Gastrocnemius medialis (tissue), 4 donors: Measurements from ENCODE around the gene ARHGAP22. TPM values are rescaled to one million over a fixed set of nuclear protein-coding genes. Genes with fewer than 3 reads are reported as not detected.

Source experiments
- ATAC-seq, 2 donors: fragments of 150-250 bp; one replicate each; pipeline ENCODE4 v1.9.1; 2016
- DNase-seq, 2 donors: peaks; one replicate each; pipeline ENCODE4 v3.0.0-alpha.2; 2019
- H3K27ac ChIP-seq, 4 donors: fragments of 200-600 bp; sonication (generic); 1 replicate in 1 of 4; 2 replicates in 3 of 4; pipeline ENCODE4 v1.5.1; 2016 to 2018; ENCODE audit warnings: mild to moderate bottlenecking in 2 of 4, moderate library complexity in 1 of 4
- H3K27me3 ChIP-seq, 3 donors: fragments of 200-600 bp; sonication (generic) in 2 of 3; 1 replicate in 1 of 3; 2 replicates in 2 of 3; pipeline versions ENCODE4 v1.5.1 to v1.6.0; 2016 to 2019; ENCODE audit warnings: mild to moderate bottlenecking in 1 of 3, moderate library complexity in 1 of 3
- H3K36me3 ChIP-seq, 2 donors: fragments of 200-600 bp; sonication (generic) in 1 of 2; one replicate each; pipeline ENCODE4 v1.5.1; 2017 to 2018
- H3K4me1 ChIP-seq, 2 donors: fragments of 200-600 bp; sonication (generic) in 1 of 2; one replicate each; pipeline ENCODE4 v1.5.1; 2016 to 2017; ENCODE audit warnings: mild to moderate bottlenecking in 2 of 2
- H3K4me3 ChIP-seq, 4 donors: fragments of 200-600 bp; sonication (generic) in 3 of 4; 1 replicate in 1 of 4; 2 replicates in 3 of 4; pipeline ENCODE4 v1.5.1; 2016 to 2019; ENCODE audit warnings: mild to moderate bottlenecking in 2 of 4
- H3K9me3 ChIP-seq, 3 donors: fragments of 200-600 bp; sonication (generic) in 2 of 3; 1 replicate in 1 of 3; 2 replicates in 2 of 3; pipeline ENCODE4 v1.5.1; 2016 to 2019
- POLR2A ChIP-seq, 2 donors: fragments of 450-650 bp; IDR thresholded peaks; one replicate each; pipeline ENCODE4 v1.6.1; 2017; ENCODE audit warnings: antibody characterized with exemption in 2 of 2, mild to moderate bottlenecking in 2 of 2, moderate library complexity in 2 of 2
- in situ Hi-C, 4 donors: fragments of 200-750 bp; cut with MboI; loops; one replicate each; pipeline versions ENCODE4 v1.15.0 to v1.8.0; 2017; ENCODE audit warnings: low sequenced_read_pairs in 4 of 4
- intact Hi-C: fragments of 100-400 bp; cut with DNase I; formaldehyde crosslinking; loops from one replicate; pipeline ENCODE4 v1.15.1; 2023; ENCODE audit warnings: low total_unique reads
- total RNA-seq, 4 donors: library from RNA; depleted of rRNA; stranded (reverse); fragments of >200 nt; gene quantifications; one replicate each; pipeline versions ENCODE4 v1.1.0 to v1.2.3, GENCODE V29; 2016
- TF ChIP-seq, protein P1 (sequence below), 5 experiments: fragments of 450-650 bp in 3 of 5; fragments of 200-600 bp in 2 of 5; sonication (generic) in 2 of 5; IDR thresholded peaks in 4 of 5; conservative IDR thresholded peaks in 1 of 5; 1 replicate in 4 of 5; 2 replicates in 1 of 5; pipeline ENCODE4 v1.5.1; 2016 to 2019; ENCODE audit warnings: antibody characterized with exemption in 5 of 5, mild to moderate bottlenecking in 3 of 5, moderate library complexity in 3 of 5

ARHGAP22 gene
- total RNA-seq, 4 donors from 2014 or later = 0.69 to 0.92 (median 0.72) TPM; not detected in 1

DNA sequence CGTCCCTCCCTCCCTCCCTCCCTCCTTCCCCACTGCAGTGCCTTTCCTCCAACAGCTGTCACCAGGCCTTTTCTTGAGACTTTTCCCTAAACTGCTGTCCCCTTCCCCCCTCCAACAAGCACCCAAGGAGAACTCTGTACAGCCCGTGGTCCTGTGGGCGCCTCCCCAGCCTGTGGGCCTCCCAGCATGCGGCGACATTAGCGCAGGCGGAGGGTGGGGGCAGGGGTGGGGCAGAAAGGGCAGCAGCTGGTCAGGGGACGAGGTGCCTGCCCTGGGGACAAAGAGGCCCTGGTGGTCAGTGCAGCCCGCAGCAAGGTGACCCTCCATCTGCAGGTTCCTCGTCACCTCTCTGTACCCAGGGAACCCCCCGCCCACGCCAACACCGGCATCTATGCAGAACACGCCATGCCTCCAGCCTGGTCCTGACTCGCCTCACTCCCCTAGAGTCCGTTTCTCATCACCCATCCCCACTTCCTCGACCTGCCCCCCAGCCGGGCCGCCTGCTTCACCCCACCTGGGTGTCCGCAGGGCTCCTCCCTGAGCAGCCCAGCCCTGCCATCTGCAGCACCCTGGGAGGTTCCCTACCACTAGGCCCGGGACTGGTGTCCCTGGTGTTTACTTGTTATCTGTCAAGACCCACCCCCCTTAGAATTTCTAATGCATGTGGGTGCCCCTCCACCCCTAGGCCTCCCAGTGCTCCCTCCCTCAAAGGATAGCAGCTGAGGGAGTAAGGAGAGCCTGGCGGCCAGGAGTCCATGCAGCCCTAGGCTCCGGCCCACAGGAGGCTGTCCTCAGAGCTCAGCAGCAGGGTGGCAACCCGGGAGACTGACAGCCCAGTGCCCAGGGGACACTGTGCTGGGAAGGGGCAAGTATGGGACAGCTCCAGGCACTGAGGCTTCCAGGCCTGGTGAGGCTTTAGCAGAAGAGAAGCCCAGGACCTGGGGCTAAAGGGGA lies 147.8 kb downstream of the ARHGAP22 start:
- peaks cover 0 to 4% of the 10 kb centered on the region in 2 donors for H3K4me1 ChIP-seq
- no peak overlapping the region for H3K4me3 ChIP-seq
- TF ChIP-seq, protein P1, sequence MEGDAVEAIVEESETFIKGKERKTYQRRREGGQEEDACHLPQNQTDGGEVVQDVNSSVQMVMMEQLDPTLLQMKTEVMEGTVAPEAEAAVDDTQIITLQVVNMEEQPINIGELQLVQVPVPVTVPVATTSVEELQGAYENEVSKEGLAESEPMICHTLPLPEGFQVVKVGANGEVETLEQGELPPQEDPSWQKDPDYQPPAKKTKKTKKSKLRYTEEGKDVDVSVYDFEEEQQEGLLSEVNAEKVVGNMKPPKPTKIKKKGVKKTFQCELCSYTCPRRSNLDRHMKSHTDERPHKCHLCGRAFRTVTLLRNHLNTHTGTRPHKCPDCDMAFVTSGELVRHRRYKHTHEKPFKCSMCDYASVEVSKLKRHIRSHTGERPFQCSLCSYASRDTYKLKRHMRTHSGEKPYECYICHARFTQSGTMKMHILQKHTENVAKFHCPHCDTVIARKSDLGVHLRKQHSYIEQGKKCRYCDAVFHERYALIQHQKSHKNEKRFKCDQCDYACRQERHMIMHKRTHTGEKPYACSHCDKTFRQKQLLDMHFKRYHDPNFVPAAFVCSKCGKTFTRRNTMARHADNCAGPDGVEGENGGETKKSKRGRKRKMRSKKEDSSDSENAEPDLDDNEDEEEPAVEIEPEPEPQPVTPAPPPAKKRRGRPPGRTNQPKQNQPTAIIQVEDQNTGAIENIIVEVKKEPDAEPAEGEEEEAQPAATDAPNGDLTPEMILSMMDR (IDR thresholded peaks at IDR 0.05 in 4 of 5, conservative IDR thresholded peaks at IDR 0.05 in 1 of 5) = no peak
- H3K27me3 ChIP-seq = no peaks in the 10 kb centered on the region
- H3K36me3 ChIP-seq = no peaks in the 10 kb centered on the region
- in situ Hi-C loops = no loop called here
- ATAC-seq = no peak
- no peaks in the 10 kb centered on the region for H3K9me3 ChIP-seq
- H3K27ac ChIP-seq = no peak overlapping the region
- no peak for DNase-seq
- intact Hi-C loops = no loop called here

DNA sequence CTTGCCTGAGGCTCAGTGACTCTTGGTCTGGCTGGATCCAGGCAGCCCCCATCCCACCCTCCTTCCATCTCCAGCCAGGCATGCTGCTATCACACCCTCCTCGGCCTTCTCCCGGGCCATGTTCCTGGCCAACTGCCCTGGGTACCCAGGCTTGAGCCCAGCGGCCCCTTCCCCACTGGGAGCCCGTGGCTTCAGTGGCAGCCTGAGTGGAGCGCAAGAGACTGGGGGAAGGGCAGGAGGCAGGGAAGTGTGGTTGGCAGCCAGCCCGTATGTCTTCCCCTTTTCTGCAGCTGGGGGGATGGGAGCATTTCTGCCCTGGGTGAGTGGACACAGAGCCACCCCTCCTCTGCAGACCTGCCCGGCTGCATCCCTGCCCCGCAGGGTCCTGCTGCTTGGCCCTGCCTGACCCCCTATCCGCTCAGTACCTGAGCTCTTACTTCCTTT lies 148.5 kb downstream of the ARHGAP22 start:
- Histone ChIP-seq H3K9me3 (no peaks in the 10 kb centered on the region), H3K27me3 (no peaks in the 10 kb centered on the region), H3K27ac (no peak overlapping the region), H3K4me3 (no peak overlapping the region), H3K36me3 (no peaks in the 10 kb centered on the region), H3K4me1 (peaks cover 0 to 4% of the 10 kb centered on the region in 2 donors)
- intact Hi-C loops (no loop called here), in situ Hi-C loops (no loop called here)
- ATAC-seq (no peak), DNase-seq (peak in 1 of 2 donors; percentile 37)
- no peak for TF ChIP-seq POLR2A (IDR thresholded peaks at IDR 0.05)
- TF ChIP-seq, protein P1 (IDR thresholded peaks at IDR 0.05 in 4 of 5, conservative IDR thresholded peaks at IDR 0.05 in 1 of 5) = no peak

DNA sequence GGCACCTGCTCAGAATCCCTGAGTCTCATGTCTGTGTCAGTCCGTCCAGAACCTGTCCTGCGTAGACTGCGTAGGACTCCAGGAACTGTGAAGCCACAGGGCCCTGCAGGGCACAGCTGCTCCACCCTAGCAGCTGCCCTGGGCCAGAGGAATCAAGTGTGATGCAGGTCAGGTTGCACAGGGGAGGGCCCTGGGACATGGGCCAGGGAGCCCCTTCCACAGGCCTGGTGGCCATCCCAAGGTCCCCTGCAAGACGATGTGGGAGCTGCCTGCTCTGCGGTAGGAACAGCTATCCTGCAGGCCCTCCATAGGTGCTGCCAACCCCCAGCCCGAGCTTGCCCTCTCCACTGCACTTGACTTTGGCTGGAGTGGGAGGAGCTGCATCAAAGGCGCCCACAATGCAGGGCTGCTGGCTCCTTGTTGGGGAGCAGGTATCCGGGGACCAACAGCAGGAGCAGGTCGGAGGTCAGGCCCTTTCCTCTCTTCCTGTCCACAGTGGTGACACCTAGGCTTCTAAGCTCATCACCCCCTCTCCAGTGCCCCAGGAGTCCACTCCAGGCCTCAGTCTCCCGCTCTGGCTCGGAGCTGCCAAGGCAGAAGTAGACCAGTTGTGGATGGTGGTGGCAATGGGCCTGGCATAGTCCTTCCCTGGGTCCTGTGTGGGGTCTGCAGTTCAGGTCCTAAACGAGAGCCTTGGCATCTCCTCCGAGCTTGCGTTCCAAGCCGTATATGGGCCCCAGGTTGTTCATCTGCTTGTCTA lies 149.3 kb downstream of the ARHGAP22 start:
- Histone ChIP-seq H3K27ac (no peak overlapping the region), H3K36me3 (no peaks in the 10 kb centered on the region), H3K4me3 (no peak overlapping the region), H3K9me3 (no peaks in the 10 kb centered on the region), H3K4me1 (peaks cover 0 to 4% of the 10 kb centered on the region in 2 donors), H3K27me3 (no peaks in the 10 kb centered on the region)
- in situ Hi-C loops = no loop called here
- TF ChIP-seq, protein P1 (IDR thresholded peaks at IDR 0.05 in 4 of 5, conservative IDR thresholded peaks at IDR 0.05 in 1 of 5) = no peak
- TF ChIP-seq POLR2A (IDR thresholded peaks at IDR 0.05) = no peak
- ATAC-seq = no peak
- intact Hi-C loops = no loop called here
- DNase-seq = no peak

DNA sequence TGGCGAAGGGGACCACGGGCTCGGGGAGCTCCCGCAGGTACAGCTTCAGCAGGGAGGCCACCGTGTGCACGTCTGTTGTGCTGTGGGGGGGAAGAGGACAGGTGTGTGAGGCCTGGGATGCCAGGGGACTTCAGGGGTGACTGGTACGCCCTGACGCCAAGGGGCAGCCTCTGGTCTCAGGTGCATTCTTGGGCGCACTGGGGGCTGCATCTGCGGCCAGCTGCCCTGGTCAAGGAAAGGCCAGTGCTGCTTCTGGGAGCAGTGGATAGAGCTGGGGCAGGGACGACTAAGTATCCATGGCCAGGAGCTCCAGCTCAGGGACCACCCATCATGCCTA lies 149.8 kb downstream of the ARHGAP22 start:
- Histone ChIP-seq H3K4me3 (no peak overlapping the region), H3K4me1 (peaks cover 0 to 4% of the 10 kb centered on the region in 2 donors), H3K36me3 (no peaks in the 10 kb centered on the region), H3K27ac (no peak overlapping the region), H3K27me3 (no peaks in the 10 kb centered on the region), H3K9me3 (no peaks in the 10 kb centered on the region)
- TF ChIP-seq, protein P1 (IDR thresholded peaks at IDR 0.05 in 4 of 5, conservative IDR thresholded peaks at IDR 0.05 in 1 of 5) = no peak
- intact Hi-C loops (no loop called here), in situ Hi-C loops (no loop called here)
- DNase-seq (no peak), ATAC-seq (no peak)
